Epithelial cell of alveolus of lung (primary cell): ENCODE measurements around the gene UBE2N. TPM values are rescaled to one million over a fixed set of nuclear protein-coding genes. Genes with fewer than 3 reads are reported as not detected.

Source experiments
- total RNA-seq: library from RNA; depleted of rRNA; stranded (reverse); fragments of >200 nt; gene quantifications from 2 replicates; pipeline ENCODE4 v1.2.1, GENCODE V29; 2015

Gene UBE2N, protein sequence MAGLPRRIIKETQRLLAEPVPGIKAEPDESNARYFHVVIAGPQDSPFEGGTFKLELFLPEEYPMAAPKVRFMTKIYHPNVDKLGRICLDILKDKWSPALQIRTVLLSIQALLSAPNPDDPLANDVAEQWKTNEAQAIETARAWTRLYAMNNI
- 40.3 and 92.1 TPM in 2 replicates for total RNA-seq

DNA sequence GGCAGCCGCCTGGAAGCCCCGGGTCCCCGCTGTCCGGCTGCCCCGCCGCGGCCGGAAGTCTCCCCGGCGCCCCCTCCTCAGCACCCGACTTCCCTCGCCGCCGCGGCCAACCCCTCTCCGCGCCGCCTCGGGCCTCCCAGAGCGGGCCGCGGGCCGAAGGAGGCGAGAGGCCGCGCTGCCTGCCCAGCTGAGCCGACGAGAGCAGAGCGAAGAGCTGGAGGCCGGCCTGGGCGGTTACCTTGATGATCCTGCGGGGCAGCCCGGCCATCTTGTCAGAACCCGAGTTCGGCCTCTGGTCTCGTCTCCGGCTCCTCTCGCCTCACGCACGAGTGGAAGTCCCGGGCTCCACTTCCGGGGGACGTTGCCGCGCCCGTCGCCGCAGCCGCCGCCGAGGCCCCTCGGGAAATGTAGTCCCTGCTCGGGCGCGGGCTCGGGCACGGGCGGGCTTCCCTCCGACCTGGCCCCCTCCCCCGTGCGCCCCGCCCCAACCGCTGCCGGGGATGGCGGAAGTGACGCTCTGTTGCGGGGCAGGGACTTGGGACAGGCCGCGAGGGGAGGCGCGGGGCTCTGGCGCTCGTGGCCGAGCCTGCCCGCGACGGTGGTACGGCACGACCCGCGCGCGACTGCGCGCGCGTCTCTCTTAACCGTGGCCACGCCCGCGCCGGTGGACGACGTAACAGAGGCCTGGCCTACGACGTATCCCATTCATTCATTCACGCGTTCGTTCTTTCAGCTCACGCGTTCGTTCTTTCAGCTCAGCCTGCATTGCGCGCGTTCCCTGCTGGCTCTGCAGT lies at the start of gene UBE2N:
TSS of gene UBE2N (minus strand) at position 331 of the 794 bp plus-strand sequence. CDS start at position 268, 63 bp downstream.

DNA sequence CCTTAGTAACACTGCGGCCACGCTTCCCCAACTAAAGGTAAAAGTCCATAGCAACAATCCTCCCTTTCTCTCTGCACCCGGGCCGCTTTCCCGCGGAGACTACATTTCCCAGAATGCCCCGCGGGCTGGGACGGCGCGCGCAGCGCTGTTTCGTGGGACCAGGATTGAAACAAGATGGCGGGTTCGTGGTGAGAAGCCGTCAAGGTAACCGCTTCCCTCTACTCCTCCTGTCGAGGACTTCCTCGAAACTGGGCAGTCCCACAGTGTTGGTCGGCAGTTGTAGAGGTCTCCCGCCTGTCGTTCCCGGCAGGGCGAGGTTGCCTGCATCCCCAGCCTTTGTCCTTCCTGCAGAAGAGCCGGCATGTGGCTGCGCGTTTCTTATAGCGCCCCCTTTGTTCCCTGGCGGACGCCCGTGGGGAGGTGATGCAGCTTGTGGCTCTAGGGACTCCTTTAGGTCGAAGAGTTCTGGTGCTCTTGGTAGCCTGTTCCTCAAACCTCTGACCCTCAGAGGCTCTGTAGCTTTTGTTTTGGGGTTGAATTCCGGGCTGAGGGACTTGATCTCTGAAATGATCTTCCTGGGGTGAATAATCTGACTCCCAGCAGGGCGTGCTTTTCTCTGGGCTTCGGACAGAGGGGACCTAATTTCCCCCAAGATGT lies 25.7 kb upstream of the UBE2N start, which contains the start of gene MRPL42:
TSS of gene MRPL42 (plus strand) at position 164 of the 657 bp plus-strand sequence. CDS start 1,772 bp downstream, outside the sequence.

DNA sequence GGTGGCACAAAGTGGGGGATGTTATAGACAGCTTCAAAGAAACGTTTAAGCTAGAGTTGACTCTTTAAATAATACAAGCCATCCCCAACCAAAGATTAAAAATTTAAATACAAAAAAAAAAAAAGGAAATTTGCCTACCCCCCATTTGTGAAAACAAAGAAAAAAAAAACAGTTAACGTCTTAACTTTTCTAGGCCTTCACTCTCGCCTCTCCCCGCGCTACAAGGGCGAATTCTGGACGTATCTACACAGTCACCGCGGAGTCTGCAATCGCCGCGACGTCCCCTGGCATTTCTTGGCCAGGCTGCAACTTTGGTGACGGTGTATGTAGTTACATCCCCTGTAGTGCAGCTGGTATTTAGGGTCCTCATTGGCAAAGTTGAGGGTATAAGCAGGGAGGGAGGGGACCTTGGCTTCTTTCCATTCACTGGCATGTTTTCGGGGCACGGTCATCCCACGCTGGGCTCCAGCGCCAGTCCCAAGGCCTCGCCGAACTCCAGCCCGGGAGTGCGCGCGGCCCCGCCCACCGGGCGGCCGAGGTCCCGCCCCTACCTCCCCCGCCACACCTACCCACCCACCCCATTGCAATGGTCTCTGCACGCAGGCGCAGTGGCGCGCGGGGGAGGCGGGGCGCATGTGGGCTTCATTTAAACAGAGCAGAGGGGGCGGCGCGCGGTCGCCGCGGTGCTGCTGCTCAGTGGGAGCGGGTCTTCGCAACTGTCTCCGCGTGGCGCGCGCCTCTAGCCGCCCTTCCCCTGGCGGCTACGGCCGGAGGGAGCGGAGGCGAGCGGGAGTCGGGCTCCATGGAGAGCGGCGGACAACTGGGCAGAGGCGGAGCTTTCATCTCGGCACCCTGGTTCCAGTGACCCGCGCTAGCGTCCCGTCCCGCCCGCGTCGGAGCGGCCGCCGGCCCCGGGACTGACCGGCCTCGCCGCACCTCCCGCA lies 64.2 kb downstream of the UBE2N start, which contains the start of gene NUDT4:
TSS of gene NUDT4 (plus strand) at position 674 of the 944 bp plus-strand sequence. CDS start 398 bp downstream, outside the sequence.

Other genes with a start within 250 kb of the UBE2N start
- 42.7 and 70.6 TPM in 2 replicates for gene NUDT4, start 64.0 kb downstream of the UBE2N start, total RNA-seq
- gene MRPL42, start 25.6 kb upstream of the UBE2N start, total RNA-seq: 50.2 and 63.1 TPM in 2 replicates
- gene SOCS2, start 130.7 kb upstream of the UBE2N start, total RNA-seq: 17.3 and 34.9 TPM in 2 replicates
- 17.2 and 21.3 TPM in 2 replicates for gene CRADD, start 235.4 kb upstream of the UBE2N start, total RNA-seq